GM12878 (cell line): Measurements from ENCODE around the gene MUC5B. TPM values are rescaled to one million over a fixed set of nuclear protein-coding genes. Genes with fewer than 3 reads are reported as not detected.

Experiments used
- ATAC-seq: fragments of 200-7000 bp; cut with Tn5 transposase; 3 replicates; pipeline ENCODE4 v1.9.1; 2020; ENCODE audit warnings: mild to moderate bottlenecking, moderate library complexity
- BruUV-seq: library from RNA; stranded (reverse); fragments of 400-500 nt; replicated peaks from 2 replicates; lab custom pipeline; 2021; lab: Mats Ljungman, UMichigan
- CTCF ChIA-PET: fragments of 300-600 bp; sonication (Branson Sonifier 250); formaldehyde crosslinking; extraction: SDS; loops from one replicate; lab custom pipeline; 2021; ENCODE audit warnings: inconsistent platforms; lab: Yijun Ruan, JAX
- POLR2A ChIA-PET: fragments of 350-600 bp; formaldehyde crosslinking; extraction: SDS; loops from one replicate; lab custom pipeline; 2021; ENCODE audit warnings: inconsistent platforms; lab: Charles Lee
- RAD21 ChIA-PET: fragments of 300-600 bp; sonication (Branson Sonifier 250); formaldehyde crosslinking; loops from one replicate; lab custom pipeline; 2023; ENCODE audit warnings: antibody characterized with exemption; ENCODE audit not compliant: unreplicated experiment; lab: Charles Lee
- SMC1A ChIA-PET: fragments of 300-600 bp; sonication (Branson Sonifier 250); formaldehyde crosslinking; loops from one replicate; lab custom pipeline; 2023; ENCODE audit not compliant: unreplicated experiment, uncharacterized antibody; lab: Charles Lee
- DNase-seq: peaks from one replicate; pipeline ENCODE4 v3.0.0-alpha.2; 2011; ENCODE audit warnings: low read depth, low spot score
- FAIRE-seq: peaks from 3 replicates; lab custom pipeline; 2011; peaks lifted over from hg19 to GRCh38; lab: Jason Lieb, UNC
- H2AFZ ChIP-seq: 2 replicates; pipeline ENCODE4 v1.6.0; 2011; ENCODE audit warnings: low read depth, low read length, control low read depth; ENCODE audit not compliant: control insufficient read depth
- H3K27ac ChIP-seq: 2 replicates; pipeline ENCODE4 v1.5.1; 2011; ENCODE audit warnings: control low read depth; ENCODE audit not compliant: control insufficient read depth, insufficient read depth
- H3K27me3 ChIP-seq, 2 experiments: replicated peaks in 1 of 2; 2 replicates each; pipeline versions ENCODE4 v1.6.0 to v1.6.1; 2011; ENCODE audit warnings: low read length in 1 of 2; ENCODE audit not compliant: control insufficient read depth in 2 of 2, insufficient read depth in 2 of 2
- H3K36me3 ChIP-seq, 2 experiments: 2 replicates each; pipeline ENCODE4 v1.5.1; 2011; ENCODE audit warnings: low read length in 1 of 2; ENCODE audit not compliant: control insufficient read depth in 2 of 2, insufficient read depth in 2 of 2
- H3K4me1 ChIP-seq: 2 replicates; pipeline ENCODE4 v1.6.1; 2011; ENCODE audit warnings: mild to moderate bottlenecking, low read length, moderate library complexity, mixed read lengths; ENCODE audit not compliant: control insufficient read depth, insufficient read depth
- H3K4me2 ChIP-seq: 2 replicates; pipeline ENCODE4 v1.6.0; 2011; ENCODE audit warnings: control low read depth; ENCODE audit not compliant: control insufficient read depth, insufficient read depth
- H3K4me3 ChIP-seq: fragments of 200-600 bp; sonication (generic); 2 replicates; pipeline ENCODE4 v1.5.1; 2016
- H3K79me2 ChIP-seq: 2 replicates; pipeline ENCODE4 v1.6.0; 2011; ENCODE audit warnings: low read length; ENCODE audit not compliant: control insufficient read depth, insufficient read depth
- H3K9ac ChIP-seq: 2 replicates; pipeline ENCODE4 v1.8.0; 2011; ENCODE audit warnings: low read length, control low read depth, mixed read lengths; ENCODE audit not compliant: control insufficient read depth, insufficient read depth
- H3K9me3 ChIP-seq: replicated peaks from 3 replicates; pipeline ENCODE4 v1.5.1; 2011; ENCODE audit warnings: mild to moderate bottlenecking, low read length; ENCODE audit not compliant: control insufficient read depth, insufficient read depth
- H4K20me1 ChIP-seq: 2 replicates; pipeline ENCODE4 v1.6.0; 2011; ENCODE audit not compliant: control insufficient read depth, insufficient read depth
- BCLAF1 ChIP-seq: fragments of 450-650 bp; IDR thresholded peaks from 2 replicates; pipeline ENCODE4 v1.6.1; 2017; ENCODE audit warnings: antibody characterized with exemption, mild to moderate bottlenecking, moderate library complexity
- BHLHE40 ChIP-seq, 2 experiments: fragments of 450-650 bp in 1 of 2; IDR thresholded peaks; 2 replicates each; pipeline ENCODE4 v1.6.1; 2011 to 2017; ENCODE audit warnings: low read depth in 2 of 2, borderline replicate concordance in 1 of 2, improper control_type of control experiment in 1 of 2, low read length in 1 of 2, mild to moderate bottlenecking in 1 of 2
- E4F1 ChIP-seq: fragments of 450-650 bp; IDR thresholded peaks from 2 replicates; pipeline ENCODE4 v1.6.1; 2018; ENCODE audit warnings: borderline replicate concordance, mild to moderate bottlenecking; ENCODE audit not compliant: partially characterized antibody
- FOXM1 ChIP-seq: IDR thresholded peaks from 2 replicates; pipeline ENCODE4 v1.6.1; 2012; ENCODE audit warnings: low read depth, mild to moderate bottlenecking, inconsistent platforms, low read length, moderate library complexity
- IRF5 ChIP-seq: fragments of 450-650 bp; IDR thresholded peaks from 2 replicates; pipeline ENCODE4 v1.6.1; 2017; ENCODE audit warnings: borderline replicate concordance
- MAX ChIP-seq: IDR thresholded peaks from 2 replicates; pipeline ENCODE4 v1.6.1; 2012; ENCODE audit warnings: low read depth, low read length, improper control_type of control experiment
- MEF2B ChIP-seq: fragments of 450-650 bp; IDR thresholded peaks from 2 replicates; pipeline ENCODE4 v1.6.1; 2018; ENCODE audit warnings: mild to moderate bottlenecking, moderate library complexity; ENCODE audit not compliant: partially characterized antibody, poor library complexity, severe bottlenecking
- MTA2 ChIP-seq: fragments of 450-650 bp; IDR thresholded peaks from 2 replicates; pipeline ENCODE4 v1.6.1; 2016; ENCODE audit warnings: low read depth, mild to moderate bottlenecking, moderate library complexity
- PRDM15 ChIP-seq: fragments of 450-650 bp; formaldehyde crosslinking; IDR thresholded peaks from 2 replicates; pipeline ENCODE4 v1.4.0; 2020; ENCODE audit warnings: mild to moderate bottlenecking, moderate library complexity
- RB1 ChIP-seq: fragments of 450-650 bp; formaldehyde crosslinking; IDR thresholded peaks from 2 replicates; pipeline ENCODE4 v1.6.1; 2017; ENCODE audit warnings: mild to moderate bottlenecking, borderline replicate concordance
- RBBP5 ChIP-seq: fragments of 200-600 bp; sonication (generic); conservative IDR thresholded peaks from 2 replicates; pipeline ENCODE4 v1.6.1; 2016
- WRNIP1 ChIP-seq: IDR thresholded peaks from 2 replicates; pipeline ENCODE4 v1.6.1; 2011; ENCODE audit warnings: low read depth, low read length, improper control_type of control experiment, borderline replicate concordance
- WGBS: methylation state at CpG from one replicate; pipeline ENCODE4 v1.1.6; 2016; ENCODE audit warnings: low lambda C conversion rate; ENCODE audit not compliant: insufficient replicate concordance, insufficient coverage; ENCODE audit errors: missing lambda C conversion rate; 5-methylcytosine and 5-hydroxymethylcytosine counted together
- in situ Hi-C: fragments of 300-500 bp; cut with MboI; formaldehyde crosslinking; loops from 9 replicates; pipeline ENCODE4 v1.14.3; 2018; ENCODE audit warnings: mixed read lengths
- intact Hi-C: fragments of 100-400 bp; cut with micrococcal nuclease; formaldehyde crosslinking; loops from one replicate; pipeline ENCODE4 v1.14.2; 2022; ENCODE audit not compliant: unreplicated experiment
- polyA plus RNA-seq, 11 experiments: library from polyadenylated mRNA; depleted of rRNA in 4 of 11; unstranded in 6 of 11; stranded (reverse) in 5 of 11; fragments of >200 nt; fragmentation: Nextera tagmentation in 4 of 11; fragmentation: Illumina TruSeq in 1 of 11; extraction: Ambion mirVana in 4 of 11; extraction: Trizol in 1 of 11; gene quantifications; 1 replicate in 1 of 11; 2 replicates in 10 of 11; pipeline versions ENCODE4 v1.2.1 to v1.2.3, GENCODE V29; 2011 to 2016; ENCODE audit warnings: inconsistent platforms in 2 of 11, missing spikeins in 2 of 11, low read depth in 1 of 11
- total RNA-seq, 4 experiments: library from RNA; depleted of rRNA in 3 of 4; stranded (reverse); fragments of >200 nt in 3 of 4; fragmentation: Illumina TruSeq in 1 of 4; extraction: Trizol in 1 of 4; gene quantifications; 2 replicates each; pipeline versions ENCODE4 v1.2.1 to v1.2.3, GENCODE V29; 2013 to 2021

The MUC5B gene
- total and polyA plus RNA-seq, 10 of the 15 experiments (the other 5 are each of a cell fraction or from before 2014, with no cell fraction given) = 1.5 TPM; not detected in 9

GRCh38 chr11:1285316-1285744, 62.5 kb downstream of the MUC5B start:
- POLR2A ChIA-PET = no interaction called here
- 99% methylated on average over 23 of the region's 23 CpGs for whole genome bisulfite sequencing
- CTCF ChIA-PET = no interaction called here

More at GRCh38 chr11:1285316-1285744, 62.5 kb downstream of the MUC5B start:
- H2AFZ ChIP-seq = no peak overlapping the region
- no TSS peak for BruUV-seq
- ChIA-PET SMC1A (no interaction called here), RAD21 (no interaction called here)
- H3K36me3 ChIP-seq = peaks cover 5 to 30% of the 10 kb centered on the region in 2 experiments; a peak in 3 of 4 replicates
- FAIRE-seq (no peak), DNase-seq (no peak), ATAC-seq (no peak)
- H3K9me3 ChIP-seq = no peaks in the 10 kb centered on the region
- H3K4me1 ChIP-seq = no peaks in the 10 kb centered on the region
- TF ChIP-seq MTA2 (no peak), IRF5 (no peak), PRDM15 (CRISPR knock-in tag) (no peak), BHLHE40 (IDR thresholded peaks at IDR 0.05; ENCODE audit: borderline replicate concordance in 1 of 2, low read depth in 2 of 2, low read length in 1 of 2) (no peak), RBBP5 (no peak), FOXM1 (no peak), MEF2B (no peak), E4F1 (no peak), MAX (no peak), RB1 (no peak), BCLAF1 (no peak), WRNIP1 (no peak)
- no peak overlapping the region for H3K4me3 ChIP-seq
- no peaks in the 10 kb centered on the region; the same call in 1 of the 2 replicates for H4K20me1 ChIP-seq
- H3K9ac ChIP-seq = no peak overlapping the region
- H3K4me2 ChIP-seq = no peak overlapping the region
- H3K27me3 ChIP-seq = no peaks in the 10 kb centered on the region
- in situ Hi-C loops (no loop called here), intact Hi-C loops (no loop called here)
- no peaks in the 10 kb centered on the region for H3K79me2 ChIP-seq
- no peak overlapping the region for H3K27ac ChIP-seq
